Dermis blood vessel endothelial cell (primary cell): ENCODE measurements around the gene ITGA3. TPM values are rescaled to one million over a fixed set of nuclear protein-coding genes. Genes with fewer than 3 reads are reported as not detected.
"Not testable (repeated sequence)": the region's sequence is repeated elsewhere in the genome, so short reads cannot be mapped to it uniquely, and the experiment has no call there.

Experiments used
- DNase-seq: peaks from one replicate; pipeline ENCODE4 v3.0.0; 2010
- total RNA-seq: library from RNA; depleted of rRNA; stranded (reverse); fragments of >200 nt; gene quantifications from 2 replicates; pipeline ENCODE4 v1.2.3, GENCODE V29; 2014

Gene ITGA3
- total RNA-seq, 1 donor from 2014 or later: 116 TPM

- DNase-seq: no peak
These were observed 20.5 kb upstream of the ITGA3 start for GRCh38 chr17:50035421-50035879.

- DNase-seq: no peak
These were observed 20.0 kb upstream of the ITGA3 start for GRCh38 chr17:50035945-50036344.

- DNase-seq: no peak
These were observed 19.3 kb upstream of the ITGA3 start for GRCh38 chr17:50036455-50037261.

GRCh38 chr17:50037321-50038107, 18.4 kb upstream of the ITGA3 start:
- peak; percentile 45 for DNase-seq

GRCh38 chr17:50039058-50039457, 16.9 kb upstream of the ITGA3 start:
- DNase-seq: no peak

GRCh38 chr17:50040496-50040895, 15.4 kb upstream of the ITGA3 start:
- DNase-seq: not testable (repeated sequence)

- DNase-seq: no peak
These were observed 13.7 kb upstream of the ITGA3 start for GRCh38 chr17:50042211-50042610.

- DNase-seq: peak; percentile 64
These were observed 12.4 kb upstream of the ITGA3 start for GRCh38 chr17:50043290-50044148.

GRCh38 chr17:50044483-50044882, 11.4 kb upstream of the ITGA3 start:
- no peak for DNase-seq

GRCh38 chr17:50045154-50045553, 10.8 kb upstream of the ITGA3 start:
- no peak for DNase-seq

GRCh38 chr17:50046179-50046578, 9.7 kb upstream of the ITGA3 start:
- no peak for DNase-seq

- DNase-seq: no peak
These were observed 9.2 kb upstream of the ITGA3 start for GRCh38 chr17:50046667-50047066.

- DNase-seq: no peak
These were observed 8.8 kb upstream of the ITGA3 start for GRCh38 chr17:50047083-50047482.

GRCh38 chr17:50047488-50048126, 8.3 kb upstream of the ITGA3 start:
- DNase-seq: peak; percentile 89

GRCh38 chr17:50048146-50048720, 7.7 kb upstream of the ITGA3 start:
- DNase-seq: no peak

- no peak for DNase-seq
These were observed 6.9 kb upstream of the ITGA3 start for GRCh38 chr17:50048988-50049387.

GRCh38 chr17:50049636-50050035, 6.3 kb upstream of the ITGA3 start:
- DNase-seq: no peak

GRCh38 chr17:50050431-50051032, 5.4 kb upstream of the ITGA3 start:
- DNase-seq: no peak

- DNase-seq: peak; percentile 63
These were observed 4.8 kb upstream of the ITGA3 start for GRCh38 chr17:50051082-50051576.

GRCh38 chr17:50051606-50052005, 4.3 kb upstream of the ITGA3 start:
- DNase-seq: no peak

GRCh38 chr17:50052241-50052796, 3.6 kb upstream of the ITGA3 start:
- DNase-seq: no peak
